ENCODE results near the gene LSM4. TPM values are rescaled to one million over a fixed set of nuclear protein-coding genes. Genes with fewer than 3 reads are reported as not detected.
A peak's percentile ranks its signal among the peaks of the same experiment; 100 is the strongest.

LSM4 gene
- total and polyA plus RNA-seq, 2 of the 13 experiments (the other 11 are each of a cell fraction or from before 2014, with no cell fraction given): 65.8 to 166 TPM

DNA sequence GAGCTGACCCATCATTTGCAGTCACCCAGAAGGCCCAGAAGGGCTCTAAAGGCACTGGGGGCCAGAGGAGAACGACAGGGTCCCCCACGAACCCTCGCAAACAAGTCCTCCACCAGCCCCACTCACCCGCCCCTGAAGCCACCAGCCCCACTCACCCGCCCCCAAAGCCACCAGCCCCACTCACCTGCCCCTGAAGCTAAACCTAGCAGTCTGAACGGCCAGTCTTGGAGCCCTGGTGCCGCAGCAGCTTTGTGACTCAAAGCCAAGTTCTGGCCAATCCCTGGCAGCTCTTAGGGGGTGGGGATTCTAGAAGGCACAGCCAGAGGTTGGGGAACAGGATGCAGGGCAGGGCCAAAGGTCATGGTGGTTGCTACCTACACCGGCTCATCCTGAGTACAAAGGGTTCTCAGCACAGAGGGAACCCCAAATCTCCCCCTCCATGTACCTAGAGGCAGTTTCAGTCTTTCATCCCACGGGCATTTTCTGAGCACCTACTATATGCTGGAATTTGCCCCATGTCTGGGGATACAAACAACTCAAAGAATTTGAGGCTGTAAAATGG lies 48.6 kb downstream of the LSM4 start, which contains the start of gene IQCN (continued):
- TF ChIP-seq, protein P1, sequence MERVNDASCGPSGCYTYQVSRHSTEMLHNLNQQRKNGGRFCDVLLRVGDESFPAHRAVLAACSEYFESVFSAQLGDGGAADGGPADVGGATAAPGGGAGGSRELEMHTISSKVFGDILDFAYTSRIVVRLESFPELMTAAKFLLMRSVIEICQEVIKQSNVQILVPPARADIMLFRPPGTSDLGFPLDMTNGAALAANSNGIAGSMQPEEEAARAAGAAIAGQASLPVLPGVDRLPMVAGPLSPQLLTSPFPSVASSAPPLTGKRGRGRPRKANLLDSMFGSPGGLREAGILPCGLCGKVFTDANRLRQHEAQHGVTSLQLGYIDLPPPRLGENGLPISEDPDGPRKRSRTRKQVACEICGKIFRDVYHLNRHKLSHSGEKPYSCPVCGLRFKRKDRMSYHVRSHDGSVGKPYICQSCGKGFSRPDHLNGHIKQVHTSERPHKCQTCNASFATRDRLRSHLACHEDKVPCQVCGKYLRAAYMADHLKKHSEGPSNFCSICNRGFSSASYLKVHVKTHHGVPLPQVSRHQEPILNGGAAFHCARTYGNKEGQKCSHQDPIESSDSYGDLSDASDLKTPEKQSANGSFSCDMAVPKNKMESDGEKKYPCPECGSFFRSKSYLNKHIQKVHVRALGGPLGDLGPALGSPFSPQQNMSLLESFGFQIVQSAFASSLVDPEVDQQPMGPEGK (CRISPR knock-in tag; IDR thresholded peaks at IDR 0.05): peak; percentile 16; the same call in 1 of the 2 replicates
- no peak for TF ChIP-seq NKX3-1 (CRISPR knock-in tag; IDR thresholded peaks at IDR 0.05)
- TF ChIP-seq, protein P2, sequence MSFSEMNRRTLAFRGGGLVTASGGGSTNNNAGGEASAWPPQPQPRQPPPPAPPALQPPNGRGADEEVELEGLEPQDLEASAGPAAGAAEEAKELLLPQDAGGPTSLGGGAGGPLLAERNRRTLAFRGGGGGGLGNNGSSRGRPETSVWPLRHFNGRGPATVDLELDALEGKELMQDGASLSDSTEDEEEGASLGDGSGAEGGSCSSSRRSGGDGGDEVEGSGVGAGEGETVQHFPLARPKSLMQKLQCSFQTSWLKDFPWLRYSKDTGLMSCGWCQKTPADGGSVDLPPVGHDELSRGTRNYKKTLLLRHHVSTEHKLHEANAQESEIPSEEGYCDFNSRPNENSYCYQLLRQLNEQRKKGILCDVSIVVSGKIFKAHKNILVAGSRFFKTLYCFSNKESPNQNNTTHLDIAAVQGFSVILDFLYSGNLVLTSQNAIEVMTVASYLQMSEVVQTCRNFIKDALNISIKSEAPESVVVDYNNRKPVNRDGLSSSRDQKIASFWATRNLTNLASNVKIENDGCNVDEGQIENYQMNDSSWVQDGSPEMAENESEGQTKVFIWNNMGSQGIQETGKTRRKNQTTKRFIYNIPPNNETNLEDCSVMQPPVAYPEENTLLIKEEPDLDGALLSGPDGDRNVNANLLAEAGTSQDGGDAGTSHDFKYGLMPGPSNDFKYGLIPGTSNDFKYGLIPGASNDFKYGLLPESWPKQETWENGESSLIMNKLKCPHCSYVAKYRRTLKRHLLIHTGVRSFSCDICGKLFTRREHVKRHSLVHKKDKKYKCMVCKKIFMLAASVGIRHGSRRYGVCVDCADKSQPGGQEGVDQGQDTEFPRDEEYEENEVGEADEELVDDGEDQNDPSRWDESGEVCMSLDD (CRISPR knock-in tag; IDR thresholded peaks at IDR 0.05; ENCODE audit: borderline replicate concordance): peak; percentile 96; the same call in 1 of the 2 replicates
- TF ChIP-seq SMAD1 (CRISPR knock-in tag; IDR thresholded peaks at IDR 0.05; ENCODE audit: borderline replicate concordance, low read depth): no peak
- no peak for TF ChIP-seq ZNF772 (CRISPR knock-in tag; IDR thresholded peaks at IDR 0.05)
- TF ChIP-seq, protein P3, sequence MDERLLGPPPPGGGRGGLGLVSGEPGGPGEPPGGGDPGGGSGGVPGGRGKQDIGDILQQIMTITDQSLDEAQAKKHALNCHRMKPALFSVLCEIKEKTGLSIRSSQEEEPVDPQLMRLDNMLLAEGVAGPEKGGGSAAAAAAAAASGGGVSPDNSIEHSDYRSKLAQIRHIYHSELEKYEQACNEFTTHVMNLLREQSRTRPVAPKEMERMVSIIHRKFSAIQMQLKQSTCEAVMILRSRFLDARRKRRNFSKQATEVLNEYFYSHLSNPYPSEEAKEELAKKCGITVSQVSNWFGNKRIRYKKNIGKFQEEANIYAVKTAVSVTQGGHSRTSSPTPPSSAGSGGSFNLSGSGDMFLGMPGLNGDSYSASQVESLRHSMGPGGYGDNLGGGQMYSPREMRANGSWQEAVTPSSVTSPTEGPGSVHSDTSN (CRISPR knock-in tag; IDR thresholded peaks at IDR 0.05): no peak
- no peak for TF ChIP-seq ZSCAN31 (CRISPR knock-in tag; IDR thresholded peaks at IDR 0.05; ENCODE audit: low read depth)
- TF ChIP-seq ZMYM3 (CRISPR knock-in tag; IDR thresholded peaks at IDR 0.05): peak; percentile 8; the same call in 1 of the 2 replicates
- no peak for TF ChIP-seq ZNF737 (CRISPR knock-in tag; IDR thresholded peaks at IDR 0.05; ENCODE audit: borderline replicate concordance)
- no peak for TF ChIP-seq TAF1 (CRISPR knock-in tag; IDR thresholded peaks at IDR 0.05)
- no peak for TF ChIP-seq FOXK2 (IDR thresholded peaks at IDR 0.05)
- TF ChIP-seq NR1H2 (CRISPR knock-in tag; IDR thresholded peaks at IDR 0.05; ENCODE audit: borderline replicate concordance, low read depth): no peak
- TF ChIP-seq ZNF790 (CRISPR knock-in tag; IDR thresholded peaks at IDR 0.05; ENCODE audit: borderline replicate concordance): no peak
- TF ChIP-seq, protein P4, sequence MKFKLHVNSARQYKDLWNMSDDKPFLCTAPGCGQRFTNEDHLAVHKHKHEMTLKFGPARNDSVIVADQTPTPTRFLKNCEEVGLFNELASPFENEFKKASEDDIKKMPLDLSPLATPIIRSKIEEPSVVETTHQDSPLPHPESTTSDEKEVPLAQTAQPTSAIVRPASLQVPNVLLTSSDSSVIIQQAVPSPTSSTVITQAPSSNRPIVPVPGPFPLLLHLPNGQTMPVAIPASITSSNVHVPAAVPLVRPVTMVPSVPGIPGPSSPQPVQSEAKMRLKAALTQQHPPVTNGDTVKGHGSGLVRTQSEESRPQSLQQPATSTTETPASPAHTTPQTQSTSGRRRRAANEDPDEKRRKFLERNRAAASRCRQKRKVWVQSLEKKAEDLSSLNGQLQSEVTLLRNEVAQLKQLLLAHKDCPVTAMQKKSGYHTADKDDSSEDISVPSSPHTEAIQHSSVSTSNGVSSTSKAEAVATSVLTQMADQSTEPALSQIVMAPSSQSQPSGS (CRISPR knock-in tag; IDR thresholded peaks at IDR 0.05): no peak
- TF ChIP-seq ZNF350 (CRISPR knock-in tag; IDR thresholded peaks at IDR 0.05; ENCODE audit: borderline replicate concordance, low read depth): no peak
- TF ChIP-seq TRIM24 (CRISPR knock-in tag; IDR thresholded peaks at IDR 0.05): no peak
- no peak for TF ChIP-seq ZNF44 (CRISPR knock-in tag; IDR thresholded peaks at IDR 0.05)
- no peak for TF ChIP-seq FOXK1 (CRISPR knock-in tag; IDR thresholded peaks at IDR 0.05; ENCODE audit: borderline replicate concordance, low read depth)
- no peak for TF ChIP-seq ZNF432 (CRISPR knock-in tag; IDR thresholded peaks at IDR 0.05; ENCODE audit: borderline replicate concordance)
- no peak for TF ChIP-seq FOXC1 (CRISPR knock-in tag; IDR thresholded peaks at IDR 0.05; ENCODE audit: borderline replicate concordance)
- TF ChIP-seq ZNF883 (CRISPR knock-in tag; IDR thresholded peaks at IDR 0.05; ENCODE audit: not compliant biosample characterization): no peak
- TF ChIP-seq, protein P5, sequence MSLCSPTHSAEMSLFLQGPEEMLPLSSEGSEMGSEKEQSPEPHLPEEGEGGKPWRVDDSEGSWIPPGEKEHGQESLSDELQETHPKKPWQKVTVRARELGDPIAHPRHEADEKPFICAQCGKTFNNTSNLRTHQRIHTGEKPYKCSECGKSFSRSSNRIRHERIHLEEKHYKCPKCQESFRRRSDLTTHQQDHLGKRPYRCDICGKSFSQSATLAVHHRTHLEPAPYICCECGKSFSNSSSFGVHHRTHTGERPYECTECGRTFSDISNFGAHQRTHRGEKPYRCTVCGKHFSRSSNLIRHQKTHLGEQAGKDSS (CRISPR knock-in tag; IDR thresholded peaks at IDR 0.05; ENCODE audit: borderline replicate concordance, low read depth): no peak
- TF ChIP-seq MED1 (CRISPR knock-in tag; IDR thresholded peaks at IDR 0.05): no peak
